GM08714 (cell line): Measurements from ENCODE around the gene BRIP1.
"Not testable (repeated sequence)": the region's sequence is repeated elsewhere in the genome, so short reads cannot be mapped to it uniquely, and the experiment has no call there.

Experiments used
- H3K4me3 ChIP-seq: fragments of 200-500 bp; sonication (Bioruptor generic); 2 replicates; pipeline ENCODE4 v1.5.1; 2014; ENCODE audit warnings: mild to moderate bottlenecking, low read length, inconsistent platforms
- ZNF274 ChIP-seq: IDR thresholded peaks from 2 replicates; pipeline ENCODE4 v1.6.1; 2012; ENCODE audit warnings: mild to moderate bottlenecking, low read depth, low read length

Gene BRIP1

DNA sequence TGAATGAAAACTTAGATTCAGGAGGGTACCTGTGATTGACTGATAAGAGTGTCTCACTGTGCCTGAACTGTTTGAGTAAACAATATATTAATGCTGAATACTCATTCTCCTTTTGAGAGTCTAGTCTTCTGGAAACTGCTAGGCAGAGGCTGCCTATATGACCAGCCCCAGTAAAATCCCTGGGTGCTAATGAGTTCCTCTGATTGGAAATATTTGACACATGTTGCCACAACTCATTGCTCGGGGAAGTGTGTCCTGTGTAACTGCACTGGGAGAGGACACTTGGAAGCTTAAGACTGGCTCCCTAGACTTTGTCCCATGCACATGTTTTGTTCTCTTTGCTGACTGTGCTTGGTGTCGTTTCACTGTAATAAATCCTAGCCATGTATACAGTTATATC is 163.6 kb downstream of the BRIP1 start:
- H3K4me3 ChIP-seq, result no peak overlapping the region
- TF ChIP-seq ZNF274, result no peak

DNA sequence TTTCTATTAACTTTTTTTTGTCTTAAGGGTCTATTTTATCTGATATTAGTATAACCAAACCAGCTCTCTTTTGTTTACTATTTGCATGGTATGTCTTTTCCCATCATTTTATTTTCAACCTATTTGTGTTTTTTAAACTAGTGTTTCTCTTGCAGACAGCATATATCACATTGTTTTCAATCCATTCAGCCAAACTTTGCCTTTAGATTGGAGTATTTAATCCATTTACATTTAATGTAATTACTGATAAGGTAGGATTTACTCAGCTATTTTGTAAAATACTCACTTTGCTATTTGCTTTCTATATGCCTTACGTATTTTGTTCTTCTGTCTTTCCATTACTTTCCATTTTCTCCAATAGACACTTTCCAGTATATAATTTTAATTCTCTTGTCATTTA is 164.3 kb downstream of the BRIP1 start:
- TF ChIP-seq ZNF274, result no peak
- no peak overlapping the region for H3K4me3 ChIP-seq

DNA sequence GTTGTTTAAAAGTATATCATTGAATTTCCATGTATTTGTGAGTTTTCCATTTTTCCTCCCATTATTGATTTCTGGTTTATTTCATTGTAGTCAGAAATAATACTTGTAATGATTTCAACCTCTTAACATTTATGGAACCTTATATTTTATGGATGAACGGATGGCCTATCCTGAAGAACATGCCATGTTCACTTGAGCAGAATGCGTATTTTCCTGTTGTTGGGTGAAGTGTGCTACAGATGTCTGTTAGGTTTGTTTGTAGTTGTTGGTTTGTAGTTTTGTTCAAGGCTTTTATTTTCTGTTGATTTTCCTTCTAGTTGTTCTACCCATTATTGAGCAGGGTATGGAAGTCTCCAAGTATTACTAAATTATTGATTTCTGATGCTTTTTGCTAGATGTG is 165.1 kb downstream of the BRIP1 start:
- H3K4me3 ChIP-seq, result no peak overlapping the region
- TF ChIP-seq ZNF274, result no peak

DNA sequence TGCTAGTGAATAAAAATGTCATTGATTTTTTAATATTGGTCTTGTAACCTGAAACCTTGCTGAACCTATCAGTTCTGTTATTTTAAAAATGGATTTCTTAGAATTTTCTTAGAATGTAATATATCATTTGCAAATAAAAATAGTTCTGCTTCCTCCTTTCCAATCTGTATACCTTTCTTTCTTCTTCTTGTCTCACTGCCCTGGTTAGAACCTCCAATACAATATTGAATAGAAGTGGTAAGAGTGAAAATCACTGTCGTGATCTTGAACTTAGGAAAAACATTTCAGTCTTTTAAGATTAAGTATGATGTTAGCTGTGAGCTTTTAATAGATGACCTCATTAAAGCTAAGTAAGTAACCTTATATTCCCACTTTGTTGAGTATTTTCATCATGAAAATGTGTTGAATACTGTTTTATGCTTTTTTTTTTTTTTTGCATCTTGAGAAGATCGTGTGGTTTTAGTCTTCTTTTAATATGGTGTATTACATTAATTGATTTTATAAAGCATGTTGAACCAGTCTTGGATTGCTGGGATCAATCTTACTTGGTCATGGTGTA is 167.5 kb downstream of the BRIP1 start:
- TF ChIP-seq ZNF274, result no peak
- no peak overlapping the region for H3K4me3 ChIP-seq

DNA sequence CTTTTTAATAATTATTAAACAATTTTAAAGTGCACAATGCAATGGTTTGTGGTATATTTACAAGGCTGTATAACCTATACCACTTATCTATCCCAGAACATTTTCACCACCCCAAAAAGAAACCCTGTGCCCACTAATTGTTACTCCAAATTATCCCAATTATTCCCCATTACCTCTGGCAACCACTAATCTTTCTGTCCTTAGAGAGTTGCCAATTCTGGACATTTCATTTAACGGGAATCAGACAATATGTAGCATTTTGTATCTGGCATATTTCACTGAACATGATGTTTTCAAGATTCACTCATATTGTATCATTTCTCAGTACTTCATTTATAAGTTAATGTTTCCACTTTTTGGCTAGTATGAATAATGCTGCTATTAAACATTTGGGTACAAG is 169.2 kb downstream of the BRIP1 start:
- H3K4me3 ChIP-seq, result no peak overlapping the region
- TF ChIP-seq ZNF274, result no peak

DNA sequence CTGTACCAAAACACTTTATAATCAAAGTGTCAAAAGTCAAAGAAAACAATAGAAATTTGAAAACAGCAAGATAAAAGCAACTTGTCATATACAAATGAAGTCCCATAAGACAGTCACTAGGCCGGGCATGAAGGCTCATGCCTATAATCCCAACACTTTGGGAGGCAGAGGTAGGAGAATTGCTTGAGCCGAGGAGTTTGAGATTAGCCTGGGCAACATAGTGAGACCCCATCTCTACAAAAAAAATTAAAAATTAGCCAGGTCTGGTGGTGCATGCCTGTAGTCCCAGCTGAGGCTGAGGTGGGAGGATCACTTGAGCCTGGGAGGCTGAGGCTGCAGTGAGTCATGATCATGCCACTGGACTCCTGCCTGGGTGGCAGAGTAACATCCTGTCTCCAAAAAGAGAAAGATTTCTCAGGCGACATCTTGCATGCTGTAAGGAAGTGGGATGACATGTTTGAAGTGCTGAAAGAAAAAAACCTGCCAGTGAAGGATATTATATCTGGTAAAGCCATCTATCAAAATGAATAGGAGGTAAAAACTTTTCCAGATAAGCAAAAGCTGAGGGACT is 173.6 kb downstream of the BRIP1 start:
- TF ChIP-seq ZNF274, result no peak
- H3K4me3 ChIP-seq, result no peak overlapping the region

DNA sequence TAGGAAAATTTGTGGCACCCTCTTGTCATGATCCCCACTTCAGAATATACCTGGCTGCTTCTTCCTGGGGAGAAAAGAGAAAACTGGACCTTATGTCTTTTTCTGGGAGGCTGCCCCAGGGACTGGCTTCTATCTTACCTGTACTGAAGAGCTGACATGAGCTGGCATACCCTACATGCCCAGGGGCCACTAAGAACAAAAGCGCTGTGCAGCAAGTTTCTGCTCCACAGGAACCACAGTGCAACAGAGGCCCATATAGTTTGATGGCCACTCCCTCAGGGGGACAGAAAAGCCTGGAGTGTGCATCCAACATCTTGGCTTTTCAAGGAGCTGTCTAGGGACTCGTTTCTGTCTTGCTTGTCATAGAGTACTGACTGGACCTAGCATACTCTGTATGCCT is 175.6 kb downstream of the BRIP1 start:
- no peak for TF ChIP-seq ZNF274
- no peak overlapping the region for H3K4me3 ChIP-seq

DNA sequence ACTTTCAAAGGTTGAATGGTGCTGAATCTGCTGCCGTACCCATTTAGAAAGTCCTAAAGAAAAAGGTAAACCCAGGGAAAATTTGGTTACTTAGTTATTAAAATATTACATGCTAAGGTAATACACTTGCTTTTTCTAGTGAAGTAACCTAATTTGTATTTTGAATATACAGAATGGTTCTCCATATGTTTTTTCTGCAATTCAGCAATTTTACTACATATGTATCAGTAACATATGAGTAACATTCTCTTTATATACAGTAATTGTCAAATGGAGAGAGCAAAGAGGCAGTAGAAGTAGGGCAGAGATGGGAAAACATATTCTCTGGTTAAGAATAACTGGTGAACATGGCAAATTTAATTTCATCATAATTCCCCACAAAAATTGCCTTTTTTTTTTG is 177.2 kb downstream of the BRIP1 start:
- no peak overlapping the region for H3K4me3 ChIP-seq
- no peak for TF ChIP-seq ZNF274

DNA sequence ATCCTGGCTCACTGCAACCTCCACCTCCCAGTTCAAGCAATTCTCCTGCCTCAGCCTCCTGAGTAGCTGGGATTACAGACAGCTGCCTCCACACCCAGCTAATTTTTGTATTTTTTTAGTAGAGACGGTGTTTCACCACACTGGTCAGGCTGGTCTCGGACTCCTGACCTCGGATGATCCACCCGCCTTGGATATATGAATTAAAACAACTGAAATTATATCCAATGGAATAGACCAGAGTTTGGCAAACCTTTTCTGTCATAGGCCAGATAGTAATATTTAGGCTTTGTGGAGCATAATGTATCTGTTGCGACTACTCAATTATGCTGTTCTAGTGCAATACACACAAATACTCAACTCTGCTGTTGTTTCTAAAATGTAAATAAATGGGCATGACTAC is 178.5 kb downstream of the BRIP1 start:
- H3K4me3 ChIP-seq, result no peak overlapping the region
- no peak for TF ChIP-seq ZNF274

DNA sequence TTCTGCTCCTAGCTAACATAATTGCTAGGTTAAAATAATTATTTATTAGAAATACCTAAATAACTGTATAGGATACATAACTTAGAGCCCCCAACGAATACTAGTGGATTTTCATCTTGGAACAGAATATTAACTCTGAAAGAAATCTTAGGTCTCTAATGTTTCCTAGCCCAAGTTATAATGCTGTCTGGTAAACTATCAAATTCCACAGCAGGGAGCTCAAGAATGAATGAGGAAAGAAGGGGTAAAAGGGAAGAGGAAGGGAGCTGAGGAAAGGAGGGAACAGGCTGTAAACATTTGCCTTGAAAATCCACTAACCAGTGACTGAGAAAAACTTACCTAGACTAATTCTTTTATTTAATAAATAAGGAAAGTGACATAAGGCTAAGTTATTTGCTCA is 179.2 kb downstream of the BRIP1 start:
- no peak overlapping the region for H3K4me3 ChIP-seq
- no peak for TF ChIP-seq ZNF274

DNA sequence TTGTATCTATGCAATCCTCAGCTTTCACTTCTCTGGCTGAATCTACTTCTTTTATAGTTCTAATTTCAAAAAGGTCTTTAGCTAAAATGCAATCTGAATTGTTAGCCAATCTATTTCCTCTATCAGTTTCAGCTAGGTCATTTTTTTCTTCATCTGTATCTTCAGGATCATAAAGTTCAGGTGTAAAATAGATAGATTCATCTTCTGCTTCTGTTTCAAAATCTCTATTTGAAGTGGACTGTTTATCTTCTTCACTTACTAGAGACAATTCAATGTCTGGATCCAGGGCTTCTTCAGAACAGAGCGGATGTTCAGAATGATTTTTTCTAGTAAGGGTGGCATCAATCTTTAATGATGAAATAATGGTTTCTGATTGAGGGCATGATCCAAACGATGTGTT is 179.9 kb downstream of the BRIP1 start:
- TF ChIP-seq ZNF274, result no peak

DNA sequence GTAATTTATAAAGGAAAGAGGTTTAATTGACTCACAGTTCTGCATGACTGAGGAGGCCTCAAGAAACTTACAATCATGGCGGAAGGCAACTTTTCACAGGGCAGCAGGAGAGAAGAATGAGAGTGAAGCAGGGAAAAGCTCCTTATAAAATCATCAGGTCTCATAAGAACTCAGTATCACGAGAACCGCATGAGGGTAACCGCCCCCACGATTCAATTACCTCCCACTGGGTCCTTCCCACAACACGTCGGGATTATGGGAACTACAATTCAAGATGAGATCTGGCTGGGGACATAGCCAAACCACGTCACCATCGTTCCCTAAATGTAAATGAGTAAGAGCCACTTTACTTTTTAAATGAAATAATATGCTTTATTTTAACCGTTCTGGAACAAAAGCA is 182.4 kb downstream of the BRIP1 start:
- no peak for TF ChIP-seq ZNF274
- H3K4me3 ChIP-seq, result no peak overlapping the region

More for the DNA sequence above, 179.9 kb downstream of the BRIP1 start:
- H3K4me3 ChIP-seq, result no peak overlapping the region

DNA sequence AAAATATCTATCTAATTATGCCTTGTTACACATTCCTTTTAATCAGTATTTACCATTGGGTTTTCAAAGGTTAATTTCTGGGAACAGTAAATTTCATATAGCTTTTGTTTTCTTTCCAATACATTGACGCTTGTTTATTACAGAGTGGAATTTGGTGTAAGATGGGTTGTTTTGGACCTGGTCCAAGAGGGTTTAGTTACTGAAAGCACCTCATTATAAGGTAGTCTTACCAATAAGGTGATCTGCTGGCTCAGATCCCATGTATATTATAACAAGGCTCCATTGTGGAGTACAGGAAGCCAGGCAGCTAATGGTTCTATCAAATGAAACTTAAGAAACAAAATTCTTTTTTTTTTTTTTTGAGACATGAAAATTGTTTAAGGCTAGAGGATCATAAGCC is 185.0 kb downstream of the BRIP1 start:
- TF ChIP-seq ZNF274, result no peak
- no peak overlapping the region for H3K4me3 ChIP-seq

DNA sequence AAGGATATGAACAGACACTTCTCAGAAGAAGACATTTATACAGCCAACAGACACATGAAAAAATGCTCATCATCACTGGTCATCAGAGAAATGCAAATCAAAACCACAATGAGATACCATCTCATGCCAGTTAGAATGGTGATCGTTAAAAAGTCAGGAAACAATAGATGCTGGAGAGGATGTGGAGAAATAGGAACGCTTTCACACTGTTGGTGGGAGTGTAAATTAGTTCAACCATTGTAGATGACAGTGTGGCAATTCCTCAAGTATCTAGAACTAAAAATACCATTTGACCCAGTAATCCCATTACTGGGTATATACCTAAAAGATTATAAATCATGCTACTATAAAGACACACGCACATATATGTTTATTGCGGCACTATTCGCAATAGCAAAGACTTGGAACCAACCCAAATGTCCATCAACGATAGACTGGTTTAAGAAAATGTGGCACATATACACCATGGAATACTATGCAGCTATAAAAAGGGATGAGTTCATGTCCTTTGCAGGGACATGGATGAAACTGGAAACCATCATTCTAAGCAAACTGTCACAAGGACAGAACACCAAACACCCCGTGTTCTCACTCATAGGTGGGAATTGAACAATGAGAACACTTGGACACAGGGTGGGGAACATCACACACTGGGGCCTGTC is 186.0 kb downstream of the BRIP1 start:
- not testable (repeated sequence) for H3K4me3 ChIP-seq

DNA sequence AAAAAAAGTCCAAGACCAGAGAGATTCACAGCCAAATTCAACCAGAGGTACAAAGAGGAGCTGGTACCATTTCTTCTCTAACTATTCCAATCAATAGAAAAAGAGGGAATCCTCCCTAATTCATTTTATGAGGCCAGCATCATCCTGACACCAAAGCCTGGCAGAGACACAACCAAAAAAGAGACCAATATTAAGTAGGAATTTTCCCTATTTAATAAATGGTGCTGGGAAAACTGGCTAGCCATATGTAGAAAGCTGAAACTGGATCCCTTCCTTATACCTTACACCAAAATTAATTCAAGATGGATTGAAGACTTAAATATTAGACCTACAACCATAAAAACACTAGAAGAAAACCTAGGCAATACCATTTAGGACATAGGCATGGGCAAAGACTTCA is 186.8 kb downstream of the BRIP1 start:
- H3K4me3 ChIP-seq, result not testable (repeated sequence)

DNA sequence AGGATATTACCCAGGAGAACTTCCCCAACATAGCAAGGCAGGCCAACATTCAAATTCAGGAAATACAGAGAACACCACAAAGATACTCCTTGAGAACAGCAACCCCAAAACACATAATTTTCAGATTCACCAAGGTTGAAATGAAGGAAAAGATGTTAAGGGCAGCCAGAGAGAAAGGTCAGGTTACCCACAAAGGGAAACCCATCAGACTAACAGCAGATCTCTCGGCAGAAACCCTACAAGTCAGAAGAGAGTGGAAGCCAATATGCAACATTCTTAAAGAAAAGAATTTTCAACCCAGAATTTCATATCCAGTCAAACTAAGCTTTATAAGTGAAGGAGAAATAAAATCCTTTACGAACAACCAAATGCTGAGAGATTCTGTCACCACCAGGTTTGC is 188.7 kb downstream of the BRIP1 start:
- not testable (repeated sequence) for H3K4me3 ChIP-seq

DNA sequence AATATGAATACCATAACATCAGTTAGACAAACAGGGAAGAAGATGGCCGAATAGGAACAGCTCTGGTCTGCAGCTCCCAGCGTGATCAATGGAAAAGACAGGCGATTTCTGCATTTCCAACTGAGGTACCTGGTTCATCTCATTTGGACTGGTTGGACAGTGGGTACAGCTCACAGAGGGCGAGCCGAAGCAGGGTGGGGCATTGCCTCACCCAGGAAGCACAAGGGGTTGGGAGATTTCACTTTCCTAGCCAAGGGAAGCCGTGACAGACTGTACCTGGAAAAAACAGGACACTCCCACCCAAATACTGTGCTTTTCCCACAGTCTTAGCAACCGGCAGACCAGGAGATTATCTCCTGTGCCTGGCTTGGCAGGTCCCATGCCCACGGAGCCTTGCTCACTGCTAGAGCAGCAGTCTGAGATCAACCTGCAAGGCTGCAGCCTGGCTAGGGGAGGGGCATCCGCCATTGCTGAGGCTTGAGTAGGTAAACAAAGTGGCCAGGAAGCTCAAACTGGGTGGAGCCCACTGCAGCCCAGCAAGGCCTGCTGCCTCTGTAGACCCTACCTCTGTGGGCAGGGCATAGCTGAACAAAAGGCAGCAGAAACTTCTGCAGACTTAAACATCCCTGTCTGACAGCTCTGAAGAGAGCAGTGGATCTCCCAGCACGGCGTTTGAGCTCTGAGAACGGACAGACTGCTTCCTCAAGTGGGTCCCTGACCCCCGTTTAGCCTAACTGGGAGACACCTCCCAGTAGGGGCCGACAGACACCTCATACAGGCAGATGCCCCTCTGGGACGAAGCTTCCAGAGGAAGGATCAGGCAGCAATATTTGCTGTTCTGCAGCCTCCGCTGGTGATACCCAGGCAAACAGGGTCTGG is 190.1 kb downstream of the BRIP1 start:
- H3K4me3 ChIP-seq, result not testable (repeated sequence)
